GM18867 (cell line): ENCODE measurements around the gene IFT81.
A peak's percentile ranks its signal among the peaks of the same experiment; 100 is the strongest.
"Not testable (repeated sequence)": the region's sequence is repeated elsewhere in the genome, so short reads cannot be mapped to it uniquely, and the experiment has no call there.

Experiments
- ATAC-seq: cut with Tn5 transposase; IDR thresholded peaks from one replicate; pipeline ENCODE4 v1.9.1; 2021; ENCODE audit warnings: mild to moderate bottlenecking, moderate library complexity; ENCODE audit not compliant: unreplicated experiment

Gene IFT81, protein sequence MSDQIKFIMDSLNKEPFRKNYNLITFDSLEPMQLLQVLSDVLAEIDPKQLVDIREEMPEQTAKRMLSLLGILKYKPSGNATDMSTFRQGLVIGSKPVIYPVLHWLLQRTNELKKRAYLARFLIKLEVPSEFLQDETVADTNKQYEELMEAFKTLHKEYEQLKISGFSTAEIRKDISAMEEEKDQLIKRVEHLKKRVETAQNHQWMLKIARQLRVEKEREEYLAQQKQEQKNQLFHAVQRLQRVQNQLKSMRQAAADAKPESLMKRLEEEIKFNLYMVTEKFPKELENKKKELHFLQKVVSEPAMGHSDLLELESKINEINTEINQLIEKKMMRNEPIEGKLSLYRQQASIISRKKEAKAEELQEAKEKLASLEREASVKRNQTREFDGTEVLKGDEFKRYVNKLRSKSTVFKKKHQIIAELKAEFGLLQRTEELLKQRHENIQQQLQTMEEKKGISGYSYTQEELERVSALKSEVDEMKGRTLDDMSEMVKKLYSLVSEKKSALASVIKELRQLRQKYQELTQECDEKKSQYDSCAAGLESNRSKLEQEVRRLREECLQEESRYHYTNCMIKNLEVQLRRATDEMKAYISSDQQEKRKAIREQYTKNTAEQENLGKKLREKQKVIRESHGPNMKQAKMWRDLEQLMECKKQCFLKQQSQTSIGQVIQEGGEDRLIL

GRCh38 chr12:110124269-110124995, at the start of gene IFT81:
TSS of gene IFT81 (plus strand) at chr12:110124357. CDS start at chr12:110127381, 3,024 bp downstream.
- ATAC-seq = peak; percentile 87

- no peak for ATAC-seq
Observed at GRCh38 chr12:110075880-110076279, 48.3 kb upstream of the IFT81 start.

DNA sequence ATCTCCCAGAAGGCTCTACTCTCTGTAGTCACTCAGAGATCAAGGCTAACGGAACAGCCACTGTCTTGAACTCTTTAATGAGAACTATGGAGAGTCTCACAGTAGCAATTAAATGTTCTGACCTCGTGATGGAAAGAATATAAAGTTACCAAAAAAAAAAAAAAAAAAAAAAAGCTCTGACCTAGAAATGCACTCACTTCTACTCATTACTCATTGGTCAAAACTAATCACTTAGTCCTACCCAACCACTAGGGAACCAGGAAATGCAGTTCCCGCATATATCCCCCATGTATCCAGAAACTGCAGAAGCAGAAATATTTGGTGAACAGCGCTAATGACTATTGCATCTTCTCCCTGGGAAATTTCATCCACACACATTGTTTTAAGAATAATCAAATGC, 46.4 kb upstream of the IFT81 start:
- ATAC-seq = no peak

DNA sequence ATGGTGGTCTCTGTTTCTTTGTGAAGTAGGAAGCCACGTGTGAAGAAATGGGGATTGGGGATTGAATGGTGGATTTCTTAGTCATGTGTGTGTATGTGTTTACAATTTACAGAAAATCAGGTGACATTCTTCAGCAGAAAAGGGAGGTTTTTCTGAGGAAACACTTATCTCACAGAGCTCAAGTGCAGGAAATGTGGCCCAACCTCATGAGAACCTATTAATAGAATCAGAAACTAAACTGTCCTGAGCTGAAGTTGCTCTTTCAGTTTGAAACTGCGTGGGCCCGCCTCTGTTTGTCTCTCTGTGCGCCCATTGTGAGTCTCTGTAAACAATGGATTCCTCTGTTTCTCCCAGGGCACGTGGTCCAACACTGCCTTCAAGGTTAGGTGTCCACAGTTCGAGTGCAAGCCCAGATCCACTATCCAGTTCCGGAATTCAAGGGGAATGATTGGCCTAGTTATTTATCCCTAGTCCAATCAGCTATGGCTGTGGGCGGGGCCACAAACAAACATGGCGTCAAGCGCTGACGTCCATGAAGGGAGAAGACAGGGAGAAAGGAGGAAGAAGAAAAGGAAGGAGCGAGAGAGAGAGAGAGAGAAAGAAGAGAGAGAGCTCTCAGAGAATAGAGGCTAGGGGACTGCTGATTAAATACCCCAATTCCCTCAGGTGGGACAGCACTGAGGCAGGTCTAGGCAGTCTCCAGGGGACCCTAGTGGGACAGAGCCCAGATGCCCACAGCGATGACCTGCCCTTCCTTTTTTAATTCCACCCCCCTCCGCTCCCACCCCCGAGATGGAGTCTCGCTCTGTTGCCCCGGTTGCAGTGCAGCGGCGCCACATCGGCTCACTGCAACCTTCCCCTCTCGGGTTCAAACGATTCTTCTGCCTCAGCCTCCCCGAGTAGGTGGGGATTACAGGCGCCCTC, 44.4 kb upstream of the IFT81 start:
- peak; percentile 77 for ATAC-seq

- no peak for ATAC-seq
Observed at GRCh38 chr12:110080410-110080809, 43.7 kb upstream of the IFT81 start.

GRCh38 chr12:110084314-110085015, 39.7 kb upstream of the IFT81 start:
- ATAC-seq = no peak

GRCh38 chr12:110088216-110088615, 35.9 kb upstream of the IFT81 start:
- ATAC-seq = not testable (repeated sequence)

DNA sequence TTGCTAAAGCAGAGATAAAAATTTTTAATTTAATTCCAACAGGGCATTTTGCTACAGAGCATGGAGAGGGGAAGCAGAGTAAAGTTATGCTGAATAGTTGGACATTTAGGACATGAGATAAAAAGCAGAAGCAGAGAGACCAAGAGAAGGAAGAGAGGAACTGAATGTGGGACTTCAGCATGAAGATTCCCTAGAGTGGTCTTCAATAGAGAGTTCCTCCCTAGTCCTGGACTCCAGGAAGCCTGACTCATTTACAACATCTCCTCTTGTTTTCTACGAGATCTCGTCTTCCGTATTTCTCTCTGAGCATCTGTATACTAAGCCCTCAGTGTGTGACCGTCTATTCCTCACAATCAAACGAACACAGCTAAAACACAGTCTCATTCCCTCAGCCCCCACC, 35.2 kb upstream of the IFT81 start:
- no peak for ATAC-seq

DNA sequence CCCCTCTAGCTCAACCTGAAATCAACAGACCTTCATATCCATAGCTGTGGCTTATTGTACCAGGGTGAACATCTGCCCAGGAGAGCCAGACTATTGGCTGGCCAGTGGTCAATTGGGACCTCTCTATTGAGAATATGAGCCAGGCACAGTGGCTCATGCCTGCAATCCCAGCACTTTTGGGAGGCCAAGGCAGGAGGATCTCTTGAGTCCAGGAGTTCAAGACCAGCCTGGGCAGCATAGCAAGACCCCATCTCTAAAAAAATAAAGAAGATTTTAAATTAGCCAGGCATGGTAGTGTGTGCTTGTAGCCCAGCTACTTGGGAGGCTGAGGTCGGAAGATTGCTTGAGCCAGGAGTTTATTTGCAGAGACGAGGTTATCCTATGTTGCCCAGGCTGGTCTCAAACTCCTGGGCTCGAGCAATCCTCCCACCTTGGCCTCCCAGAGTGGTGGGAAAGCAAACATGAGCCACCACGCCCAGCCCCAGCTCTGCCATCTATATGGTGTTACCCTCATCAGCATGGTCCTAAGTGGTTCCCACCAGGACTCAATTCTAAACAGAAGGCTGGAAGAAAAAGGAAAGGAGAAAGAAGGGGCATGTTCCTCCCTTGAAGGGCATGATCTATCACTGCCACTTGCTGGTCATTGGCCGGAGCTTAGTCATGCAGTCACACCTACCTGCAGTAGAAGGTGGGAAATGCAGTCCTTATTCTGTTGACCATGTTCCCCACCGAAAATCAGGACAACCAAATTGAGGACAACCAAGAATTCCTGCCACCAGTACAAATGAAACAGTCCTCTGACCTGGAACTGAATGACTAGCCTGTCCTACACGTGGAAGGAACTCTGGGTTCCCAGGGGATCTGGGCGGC, 33.7 kb upstream of the IFT81 start:
- no peak for ATAC-seq

- ATAC-seq = no peak
Observed at GRCh38 chr12:110091136-110091711, 32.9 kb upstream of the IFT81 start.

DNA sequence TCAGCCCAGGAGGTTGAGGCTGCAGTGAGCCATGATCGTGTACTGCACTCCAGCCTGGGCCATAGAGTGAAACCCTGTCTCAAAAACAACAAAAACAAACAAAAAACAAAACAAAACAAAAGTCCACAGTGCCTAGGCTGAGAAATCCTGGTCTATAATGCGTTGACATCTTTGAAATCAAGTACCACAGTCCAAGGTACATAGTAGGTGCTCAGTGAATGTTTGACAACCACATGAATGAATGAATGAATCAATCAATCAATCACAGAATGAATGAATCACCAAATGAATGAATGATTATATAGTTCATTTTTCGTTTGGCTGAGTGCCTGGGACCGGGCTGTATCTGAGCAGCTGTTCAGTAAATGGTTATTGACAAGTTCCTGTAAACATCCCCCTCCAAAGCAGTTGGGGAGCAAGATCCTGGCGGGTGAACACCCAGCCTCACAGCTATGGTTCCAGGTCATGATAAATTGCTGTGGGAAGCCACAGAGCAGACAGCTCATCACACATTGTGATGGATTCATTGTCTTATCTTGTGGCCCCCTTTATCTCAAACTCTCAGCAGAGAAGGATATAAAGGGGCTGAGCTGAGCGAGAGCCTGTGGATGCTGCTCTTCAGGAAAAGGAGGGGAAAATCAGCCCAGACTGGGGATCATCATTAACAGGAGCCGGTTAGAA, 30.4 kb upstream of the IFT81 start:
- no peak for ATAC-seq

GRCh38 chr12:110100315-110100970, 23.7 kb upstream of the IFT81 start:
- peak; percentile 94 for ATAC-seq

DNA sequence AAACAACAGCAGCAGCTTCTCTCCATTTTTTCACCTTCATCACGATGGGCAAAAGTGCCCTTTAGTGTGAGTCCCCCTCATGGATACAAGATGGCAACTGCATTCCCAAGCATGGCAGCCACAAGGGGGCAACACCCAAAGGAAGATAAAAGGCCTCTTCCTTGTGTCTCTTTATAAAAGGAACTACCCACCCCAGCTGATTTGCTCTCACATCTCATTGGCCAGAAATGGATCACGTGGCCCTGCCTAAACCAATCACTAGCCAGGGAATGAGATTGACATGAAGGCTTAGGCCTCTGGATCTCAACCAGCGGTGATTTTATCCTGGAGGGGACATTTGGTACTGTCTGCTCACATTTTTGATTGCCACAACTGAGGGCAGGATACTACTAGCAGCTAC, 21.9 kb upstream of the IFT81 start:
- ATAC-seq = no peak

DNA sequence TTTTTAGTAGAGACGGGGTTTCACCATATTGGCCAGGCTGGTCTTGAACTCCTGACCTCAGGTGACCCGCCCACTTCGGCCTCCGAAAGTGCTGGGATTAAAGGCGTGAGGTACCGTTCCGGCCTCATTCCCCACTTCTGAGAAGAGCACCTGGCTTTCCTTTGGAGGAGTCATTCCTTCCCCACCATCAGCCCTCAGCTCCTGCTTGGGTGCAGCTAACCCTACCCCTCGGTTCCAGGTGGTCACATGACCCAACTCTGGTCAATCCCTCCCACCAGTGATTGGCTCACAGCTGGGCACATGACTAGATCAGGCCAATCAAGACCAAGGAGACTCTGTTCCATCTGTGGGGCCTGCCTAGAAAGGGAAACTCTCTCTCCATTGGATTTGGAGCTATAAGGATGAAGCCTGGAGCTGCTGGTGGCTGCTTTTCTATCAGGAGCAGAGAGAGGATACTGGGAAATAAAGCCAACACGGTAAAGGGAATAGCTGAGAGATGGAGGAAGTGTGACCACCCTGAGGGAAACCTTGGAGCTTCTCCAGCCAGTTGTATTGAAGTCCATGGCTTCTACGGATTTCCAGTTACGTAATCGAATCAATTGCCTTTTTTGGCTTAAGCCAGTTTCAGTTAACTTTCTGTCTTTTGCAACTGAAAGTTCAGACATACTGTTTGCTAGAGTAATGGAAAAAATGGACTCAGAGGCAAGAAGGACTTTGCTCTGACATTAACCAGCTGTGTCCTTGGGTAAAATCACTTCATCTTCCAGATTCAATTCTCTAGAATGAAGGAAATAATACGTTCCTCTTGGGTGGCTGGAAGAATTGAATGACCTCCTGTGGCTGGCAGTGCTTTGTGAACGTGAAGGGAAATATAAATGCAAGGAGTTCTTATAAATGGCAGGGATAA, 19.7 kb upstream of the IFT81 start:
- no peak for ATAC-seq

DNA sequence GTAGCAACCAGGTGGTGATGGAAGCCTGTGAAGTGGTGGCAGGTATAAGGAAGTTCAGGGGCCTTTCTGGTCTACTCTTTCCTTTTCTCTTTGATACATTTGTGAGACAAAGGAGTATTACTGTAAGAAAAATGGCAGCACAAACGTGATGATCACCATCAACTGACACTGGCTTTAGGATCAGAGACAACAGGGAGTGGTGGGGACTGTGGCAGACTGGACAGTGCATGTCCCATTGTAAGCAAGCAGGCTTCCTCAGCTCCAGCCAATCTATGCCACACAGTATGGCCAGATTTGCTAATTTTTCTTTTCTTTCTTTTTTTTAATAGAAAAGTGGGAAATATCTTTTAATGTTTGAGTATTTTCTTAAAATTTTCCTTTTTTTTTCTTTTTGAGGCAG, 19.0 kb upstream of the IFT81 start:
- ATAC-seq = no peak

GRCh38 chr12:110105986-110106385, 18.2 kb upstream of the IFT81 start:
- ATAC-seq = no peak
